MM.1S (cell line): ENCODE data around the gene IL24.

Source experiments
- DNase-seq: peaks from one replicate; pipeline ENCODE4 v3.0.0-alpha.2; 2015
- H2AFZ ChIP-seq: fragments of 300-600 bp; sonication (generic); 2 replicates; pipeline ENCODE4 v1.6.0; 2016; ENCODE audit warnings: antibody characterized with exemption, low read length
- H3F3A ChIP-seq: fragments of 300-600 bp; sonication (generic); 2 replicates; pipeline ENCODE4 v1.6.1; 2016; ENCODE audit warnings: mild to moderate bottlenecking, antibody characterized with exemption, low read length, moderate library complexity, mixed read lengths; ENCODE audit not compliant: insufficient read depth
- H3K27ac ChIP-seq: fragments of 300-600 bp; sonication (generic); 2 replicates; pipeline ENCODE4 v1.5.1; 2016; ENCODE audit warnings: mild to moderate bottlenecking, low read length
- H3K27me3 ChIP-seq: fragments of 300-600 bp; sonication (generic); replicated peaks from 2 replicates; pipeline ENCODE4 v1.6.0; 2016; ENCODE audit warnings: low read length; ENCODE audit not compliant: insufficient read depth
- H3K36me3 ChIP-seq: fragments of 300-600 bp; sonication (generic); replicated peaks from 2 replicates; pipeline ENCODE4 v1.6.1; 2016; ENCODE audit warnings: mild to moderate bottlenecking, low read length, mixed read lengths; ENCODE audit not compliant: insufficient read depth
- H3K4me1 ChIP-seq: fragments of 300-600 bp; sonication (generic); 2 replicates; pipeline ENCODE4 v1.6.1; 2016; ENCODE audit warnings: low read length, mixed read lengths
- H3K4me2 ChIP-seq: fragments of 300-600 bp; sonication (generic); 2 replicates; pipeline ENCODE4 v1.6.0; 2016; ENCODE audit warnings: low read depth, low read length
- H3K4me3 ChIP-seq: fragments of 300-600 bp; sonication (generic); 2 replicates; pipeline ENCODE4 v1.5.1; 2016; ENCODE audit warnings: low read length, mixed read lengths
- H3K79me2 ChIP-seq: fragments of 300-600 bp; sonication (generic); 2 replicates; pipeline ENCODE4 v1.6.1; 2016; ENCODE audit warnings: mixed run types, low read length, mixed read lengths
- H3K9ac ChIP-seq: fragments of 300-600 bp; sonication (generic); 2 replicates; pipeline ENCODE4 v1.6.1; 2016; ENCODE audit warnings: low read length, mixed read lengths
- H3K9me2 ChIP-seq: fragments of 300-600 bp; sonication (generic); replicated peaks from 2 replicates; pipeline ENCODE4 v1.6.1; 2016; ENCODE audit warnings: mild to moderate bottlenecking, low read length, mixed read lengths; ENCODE audit not compliant: insufficient read depth
- H3K9me3 ChIP-seq: fragments of 300-600 bp; sonication (generic); replicated peaks from 2 replicates; pipeline ENCODE4 v1.6.1; 2016; ENCODE audit warnings: mild to moderate bottlenecking, low read length, mixed read lengths; ENCODE audit not compliant: insufficient read depth
- H4K20me1 ChIP-seq: fragments of 300-600 bp; sonication (generic); 2 replicates; pipeline ENCODE4 v1.6.1; 2016; ENCODE audit warnings: mild to moderate bottlenecking, low read length, moderate library complexity, mixed read lengths; ENCODE audit not compliant: insufficient read depth
- EZH2 ChIP-seq: fragments of 300-600 bp; sonication (generic); optimal IDR thresholded peaks from 2 replicates; pipeline ENCODE3; 2017; ENCODE audit warnings: low read depth, mild to moderate bottlenecking, antibody characterized with exemption, low read length, mixed read lengths
- EZH2phosphoT487 ChIP-seq: fragments of 300-600 bp; sonication (generic); IDR thresholded peaks from 2 replicates; pipeline ENCODE4 v1.6.1; 2018; ENCODE audit warnings: antibody characterized with exemption, low read length
- TF ChIP-seq, protein P1 (sequence below): fragments of 300-600 bp; sonication (generic); IDR thresholded peaks from 2 replicates; pipeline ENCODE4 v1.5.1; 2016; ENCODE audit warnings: antibody characterized with exemption, low read length, mixed read lengths

The IL24 gene

DNA sequence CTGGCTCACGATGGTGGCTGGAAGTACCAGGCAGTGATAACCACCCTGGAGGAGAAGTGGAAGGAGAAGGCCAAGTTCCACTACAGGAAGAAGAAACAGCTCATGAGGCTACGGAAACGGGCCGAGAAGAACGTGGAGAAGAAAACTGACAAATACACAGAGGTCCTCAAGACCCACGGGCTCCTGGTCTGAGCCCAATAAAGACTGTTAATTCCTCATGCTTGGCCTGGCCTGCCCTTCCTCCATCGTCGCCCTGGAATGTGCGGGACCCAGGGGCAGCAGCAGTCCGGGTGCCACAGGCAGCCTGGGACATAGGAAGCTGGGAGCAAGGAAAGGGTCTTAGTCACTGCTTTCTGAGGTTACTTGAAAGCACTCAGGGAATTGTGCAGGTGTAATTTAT, 10.8 kb downstream of the IL24 start:
- Histone ChIP-seq H3K9me2 (no peaks in the 10 kb centered on the region), H3K4me1 (peaks cover 8% of the 10 kb centered on the region), H3K36me3 (peaks cover 8% of the 10 kb centered on the region; the same call in 1 of the 2 replicates), H2AFZ (no peak overlapping the region), H4K20me1 (no peaks in the 10 kb centered on the region), H3K79me2 (peaks cover 20% of the 10 kb centered on the region), H3F3A (peaks cover 4% of the 10 kb centered on the region; the same call in 1 of the 2 replicates), H3K9me3 (no peaks in the 10 kb centered on the region), H3K4me3 (no peak overlapping the region), H3K27me3 (no peaks in the 10 kb centered on the region), H3K4me2 (no peak overlapping the region), H3K9ac (no peak overlapping the region), H3K27ac (no peak overlapping the region)
- TF ChIP-seq EZH2phosphoT487 (no peak), EZH2 (no peak)
- TF ChIP-seq, protein P1, sequence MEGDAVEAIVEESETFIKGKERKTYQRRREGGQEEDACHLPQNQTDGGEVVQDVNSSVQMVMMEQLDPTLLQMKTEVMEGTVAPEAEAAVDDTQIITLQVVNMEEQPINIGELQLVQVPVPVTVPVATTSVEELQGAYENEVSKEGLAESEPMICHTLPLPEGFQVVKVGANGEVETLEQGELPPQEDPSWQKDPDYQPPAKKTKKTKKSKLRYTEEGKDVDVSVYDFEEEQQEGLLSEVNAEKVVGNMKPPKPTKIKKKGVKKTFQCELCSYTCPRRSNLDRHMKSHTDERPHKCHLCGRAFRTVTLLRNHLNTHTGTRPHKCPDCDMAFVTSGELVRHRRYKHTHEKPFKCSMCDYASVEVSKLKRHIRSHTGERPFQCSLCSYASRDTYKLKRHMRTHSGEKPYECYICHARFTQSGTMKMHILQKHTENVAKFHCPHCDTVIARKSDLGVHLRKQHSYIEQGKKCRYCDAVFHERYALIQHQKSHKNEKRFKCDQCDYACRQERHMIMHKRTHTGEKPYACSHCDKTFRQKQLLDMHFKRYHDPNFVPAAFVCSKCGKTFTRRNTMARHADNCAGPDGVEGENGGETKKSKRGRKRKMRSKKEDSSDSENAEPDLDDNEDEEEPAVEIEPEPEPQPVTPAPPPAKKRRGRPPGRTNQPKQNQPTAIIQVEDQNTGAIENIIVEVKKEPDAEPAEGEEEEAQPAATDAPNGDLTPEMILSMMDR = no peak
- no peak for DNase-seq

DNA sequence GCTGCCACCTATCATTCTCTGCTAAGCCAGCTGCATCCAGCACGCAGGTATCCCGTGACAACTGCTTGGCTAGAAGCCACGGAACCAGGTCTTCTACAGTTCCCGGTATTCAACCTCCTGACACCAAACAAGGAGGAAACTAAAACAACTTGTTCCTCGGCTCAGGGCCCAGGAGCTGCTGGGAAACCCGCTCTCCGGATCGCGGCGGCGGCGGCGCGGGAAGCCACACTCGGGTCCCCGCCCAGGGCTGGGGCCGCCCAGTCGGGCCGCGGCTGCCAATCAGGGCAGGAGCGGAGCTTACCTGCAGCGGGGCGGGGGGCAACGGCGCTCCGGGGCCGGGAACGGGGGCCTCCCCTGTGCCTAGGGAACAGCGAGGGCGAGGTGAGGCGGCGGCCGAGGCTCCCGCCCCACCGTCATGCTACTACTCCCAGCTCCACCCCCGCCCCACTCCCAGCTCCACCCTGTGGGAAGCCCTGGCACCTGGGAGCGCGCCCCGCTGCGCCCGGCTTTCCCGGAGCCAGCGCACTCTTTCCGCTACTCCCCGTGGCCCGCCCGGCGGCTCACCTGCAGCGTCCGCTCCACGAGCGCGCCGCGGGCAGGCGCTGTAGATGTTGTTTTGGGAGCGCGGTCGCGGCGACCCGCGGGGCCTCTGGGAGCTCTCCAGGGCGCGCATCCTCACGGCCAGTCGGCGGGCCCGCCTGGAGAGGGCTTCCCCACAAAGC, 12.1 kb downstream of the IL24 start:
- no peak overlapping the region for H3K9ac ChIP-seq
- no peaks in the 10 kb centered on the region for H4K20me1 ChIP-seq
- no peak for DNase-seq
- H3K27me3 ChIP-seq = no peaks in the 10 kb centered on the region
- peaks cover 9% of the 10 kb centered on the region for H3F3A ChIP-seq
- no peak overlapping the region for H3K27ac ChIP-seq
- no peaks in the 10 kb centered on the region for H3K9me2 ChIP-seq
- no peak overlapping the region for H3K4me2 ChIP-seq
- peaks cover 8% of the 10 kb centered on the region; the same call in 1 of the 2 replicates for H3K36me3 ChIP-seq
- H3K9me3 ChIP-seq = no peaks in the 10 kb centered on the region
- H2AFZ ChIP-seq = no peak overlapping the region
- peaks cover 8% of the 10 kb centered on the region for H3K4me1 ChIP-seq
- TF ChIP-seq EZH2 = no peak
- TF ChIP-seq, protein P1 = no peak
- no peak for TF ChIP-seq EZH2phosphoT487
- H3K79me2 ChIP-seq = peaks cover 20% of the 10 kb centered on the region
- H3K4me3 ChIP-seq = no peak overlapping the region

- Histone ChIP-seq H3K36me3 (peaks cover 5% of the 10 kb centered on the region; the same call in 1 of the 2 replicates), H3K4me1 (peaks cover 8% of the 10 kb centered on the region), H3K9me3 (no peaks in the 10 kb centered on the region), H3K27me3 (no peaks in the 10 kb centered on the region), H3K9ac (no peak overlapping the region), H3K27ac (no peak overlapping the region), H3F3A (peaks cover 9% of the 10 kb centered on the region), H3K4me3 (no peak overlapping the region), H3K9me2 (no peaks in the 10 kb centered on the region), H3K4me2 (no peak overlapping the region), H3K79me2 (peaks cover 25% of the 10 kb centered on the region), H4K20me1 (no peaks in the 10 kb centered on the region), H2AFZ (no peak overlapping the region)
- TF ChIP-seq, protein P1 = no peak
- TF ChIP-seq EZH2phosphoT487 = no peak
- TF ChIP-seq EZH2 = no peak
- DNase-seq = no peak
These were observed 12.7 kb downstream of the IL24 start for GRCh38 chr1:206909883-206910318.
